Astrocyte (in vitro differentiated cells and primary cell): ENCODE measurements around the gene EML3. TPM values are rescaled to one million over a fixed set of nuclear protein-coding genes. Genes with fewer than 3 reads are reported as not detected.

Source experiments
- DNase-seq: peaks from one replicate; pipeline ENCODE4 v3.0.0-alpha.2; 2010; ENCODE audit warnings: low read depth
- FAIRE-seq: peaks from 2 replicates; lab custom pipeline; 2011; peaks lifted over from hg19 to GRCh38; lab: Jason Lieb, UNC
- H2AFZ ChIP-seq: 2 replicates; pipeline ENCODE4 v1.6.0; 2012; ENCODE audit warnings: low read depth, low read length, inconsistent platforms
- H3K27ac ChIP-seq: 2 replicates; pipeline ENCODE4 v1.5.1; 2011; ENCODE audit warnings: low read depth, low read length, inconsistent platforms
- H3K27me3 ChIP-seq: 2 replicates; pipeline ENCODE4 v1.6.0; 2011; ENCODE audit warnings: low read length, inconsistent platforms; ENCODE audit not compliant: insufficient read depth
- H3K36me3 ChIP-seq: 2 replicates; pipeline ENCODE4 v1.5.1; 2011; ENCODE audit warnings: low read length, inconsistent platforms; ENCODE audit not compliant: insufficient read depth
- H3K4me1 ChIP-seq: 2 replicates; pipeline ENCODE4 v1.5.1; 2011; ENCODE audit warnings: low read length, inconsistent platforms; ENCODE audit not compliant: insufficient read depth
- H3K4me2 ChIP-seq: 2 replicates; pipeline ENCODE4 v1.6.0; 2012; ENCODE audit warnings: low read length, inconsistent platforms
- H3K4me3 ChIP-seq: 2 replicates; pipeline ENCODE4 v1.5.1; 2011; ENCODE audit warnings: low read depth, mild to moderate bottlenecking, low read length, inconsistent platforms; ENCODE audit not compliant: insufficient read depth
- H3K79me2 ChIP-seq: 2 replicates; pipeline ENCODE4 v1.6.0; 2012; ENCODE audit warnings: mild to moderate bottlenecking, low read length, inconsistent platforms; ENCODE audit not compliant: insufficient read depth
- H3K9ac ChIP-seq: 2 replicates; pipeline ENCODE4 v1.6.0; 2012; ENCODE audit warnings: mild to moderate bottlenecking, low read length, inconsistent platforms
- H3K9me3 ChIP-seq: 2 replicates; pipeline ENCODE4 v1.5.1; 2012; ENCODE audit warnings: low read depth, mild to moderate bottlenecking, low read length, inconsistent platforms; ENCODE audit not compliant: insufficient read depth
- H4K20me1 ChIP-seq: 2 replicates; pipeline ENCODE4 v1.6.0; 2012; ENCODE audit warnings: low read length, inconsistent platforms; ENCODE audit not compliant: insufficient read depth
- H3K27ac Mint-ChIP-seq: one replicate; pipeline ENCODE4 v1.8.0; 2021; ENCODE audit warnings: mild to moderate bottlenecking, mixed read lengths; ENCODE audit not compliant: unreplicated experiment
- H3K27me3 Mint-ChIP-seq: one replicate; pipeline ENCODE4 v1.8.0; 2021; ENCODE audit warnings: low read depth, mixed read lengths; ENCODE audit not compliant: unreplicated experiment
- H3K36me3 Mint-ChIP-seq: one replicate; pipeline ENCODE4 v1.8.0; 2021; ENCODE audit warnings: low read depth, mixed read lengths; ENCODE audit not compliant: unreplicated experiment
- H3K4me1 Mint-ChIP-seq: one replicate; pipeline ENCODE4 v1.8.0; 2021; ENCODE audit warnings: low read depth, mixed read lengths; ENCODE audit not compliant: unreplicated experiment
- H3K4me3 Mint-ChIP-seq: one replicate; pipeline ENCODE4 v1.8.0; 2021; ENCODE audit warnings: mild to moderate bottlenecking, moderate library complexity, mixed read lengths; ENCODE audit not compliant: unreplicated experiment
- H3K9me3 Mint-ChIP-seq: one replicate; pipeline ENCODE4 v1.8.0; 2021; ENCODE audit warnings: mild to moderate bottlenecking, mixed read lengths; ENCODE audit not compliant: unreplicated experiment
- EZH2 ChIP-seq: IDR thresholded peaks from 2 replicates; pipeline ENCODE4 v1.6.1; 2012; ENCODE audit warnings: mild to moderate bottlenecking, low read length, inconsistent platforms; ENCODE audit not compliant: insufficient read depth
- total RNA-seq: library from RNA; stranded (reverse); gene quantifications from 2 replicates; pipeline ENCODE4 v1.2.1, GENCODE V29; 2021
- TF ChIP-seq, protein P1 (sequence below): IDR thresholded peaks from 2 replicates; pipeline ENCODE4 v1.5.1; 2011; ENCODE audit warnings: low read depth, mild to moderate bottlenecking, inconsistent platforms, low read length, moderate library complexity; ENCODE audit not compliant: insufficient read depth

Gene EML3
- total RNA-seq, 1 donor from 2014 or later: 25.5 TPM

- Histone ChIP-seq H3K36me3 (peaks cover 20% of the 10 kb centered on the region), H3K9ac (peak overlapping the region; percentile 95), H3K79me2 (peaks cover 74% of the 10 kb centered on the region), H2AFZ (peak overlapping the region; percentile 57), H3K4me3 (peak overlapping the region; percentile 78), H3K9me3 (no peaks in the 10 kb centered on the region), H3K27me3 (no peaks in the 10 kb centered on the region), H3K4me2 (peak overlapping the region; percentile 97), H3K27ac (peak overlapping the region; percentile 92), H4K20me1 (peaks cover 38% of the 10 kb centered on the region), H3K4me1 (peaks cover 39% of the 10 kb centered on the region)
- Mint-ChIP-seq H3K36me3 (peaks cover 30% of the 10 kb centered on the region), H3K27me3 (no peaks in the 10 kb centered on the region), H3K4me3 (peak overlapping the region; percentile 100), H3K4me1 (peaks cover 31% of the 10 kb centered on the region), H3K9me3 (no peaks in the 10 kb centered on the region), H3K27ac (peak overlapping the region; percentile 99)
- no peak for DNase-seq
- TF ChIP-seq, protein P1, sequence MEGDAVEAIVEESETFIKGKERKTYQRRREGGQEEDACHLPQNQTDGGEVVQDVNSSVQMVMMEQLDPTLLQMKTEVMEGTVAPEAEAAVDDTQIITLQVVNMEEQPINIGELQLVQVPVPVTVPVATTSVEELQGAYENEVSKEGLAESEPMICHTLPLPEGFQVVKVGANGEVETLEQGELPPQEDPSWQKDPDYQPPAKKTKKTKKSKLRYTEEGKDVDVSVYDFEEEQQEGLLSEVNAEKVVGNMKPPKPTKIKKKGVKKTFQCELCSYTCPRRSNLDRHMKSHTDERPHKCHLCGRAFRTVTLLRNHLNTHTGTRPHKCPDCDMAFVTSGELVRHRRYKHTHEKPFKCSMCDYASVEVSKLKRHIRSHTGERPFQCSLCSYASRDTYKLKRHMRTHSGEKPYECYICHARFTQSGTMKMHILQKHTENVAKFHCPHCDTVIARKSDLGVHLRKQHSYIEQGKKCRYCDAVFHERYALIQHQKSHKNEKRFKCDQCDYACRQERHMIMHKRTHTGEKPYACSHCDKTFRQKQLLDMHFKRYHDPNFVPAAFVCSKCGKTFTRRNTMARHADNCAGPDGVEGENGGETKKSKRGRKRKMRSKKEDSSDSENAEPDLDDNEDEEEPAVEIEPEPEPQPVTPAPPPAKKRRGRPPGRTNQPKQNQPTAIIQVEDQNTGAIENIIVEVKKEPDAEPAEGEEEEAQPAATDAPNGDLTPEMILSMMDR: no peak
- FAIRE-seq: no peak
Measured at GRCh38 chr11:62574363-62575071, 38.1 kb downstream of the EML3 start.

GRCh38 chr11:62573592-62574362, 38.8 kb downstream of the EML3 start, which contains the start of gene EEF1G:
Gene EEF1G, minus strand, starts transcription at chr11:62573891. Its CDS starts 49 bp downstream, at chr11:62573842.
- H3K36me3 Mint-ChIP-seq: peaks cover 30% of the 10 kb centered on the region
- H3K27me3 Mint-ChIP-seq: no peaks in the 10 kb centered on the region
- FAIRE-seq: no peak
- H3K4me3 Mint-ChIP-seq: peak within 1 kb of the TSS; percentile 100
- Histone ChIP-seq H4K20me1 (peaks cover 46% of the 10 kb centered on the region), H2AFZ (peak within 1 kb of the TSS; percentile 78), H3K4me2 (peak within 1 kb of the TSS; percentile 97), H3K4me1 (peaks cover 41% of the 10 kb centered on the region), H3K9ac (peak within 1 kb of the TSS; percentile 96), H3K27me3 (no peaks in the 10 kb centered on the region), H3K27ac (peak within 1 kb of the TSS; percentile 92), H3K79me2 (peaks cover 81% of the 10 kb centered on the region), H3K36me3 (peaks cover 23% of the 10 kb centered on the region), H3K4me3 (peak within 1 kb of the TSS; percentile 95), H3K9me3 (no peaks in the 10 kb centered on the region)
- peak within 1 kb of the TSS; percentile 99 for H3K27ac Mint-ChIP-seq
- no peaks in the 10 kb centered on the region for H3K9me3 Mint-ChIP-seq
- no peak for TF ChIP-seq EZH2
- TF ChIP-seq, protein P1: no peak
- peak; percentile 100 for DNase-seq
- H3K4me1 Mint-ChIP-seq: peaks cover 31% of the 10 kb centered on the region
